Lower leg skin (tissue), 4 donors: Measurements from ENCODE around the gene ASIC4. TPM values are rescaled to one million over a fixed set of nuclear protein-coding genes. Genes with fewer than 3 reads are reported as not detected.

Experiments used
- DNase-seq, 2 donors: peaks; one replicate each; pipeline ENCODE4 v3.0.0-alpha.2; 2019; ENCODE audit warnings: low spot score in 2 of 2
- H3K4me3 ChIP-seq: fragments of 200-600 bp; sonication (generic); 2 replicates; pipeline ENCODE4 v1.5.1; 2017; ENCODE audit warnings: mild to moderate bottlenecking, low read depth; ENCODE audit not compliant: poor library complexity, severe bottlenecking
- POLR2A ChIP-seq, 2 donors: fragments of 450-650 bp; IDR thresholded peaks; one replicate each; pipeline ENCODE4 v1.6.1; 2016 to 2017; ENCODE audit warnings: antibody characterized with exemption in 2 of 2, mild to moderate bottlenecking in 1 of 2, moderate library complexity in 1 of 2
- WGBS, 2 donors: methylation state at CpG; one replicate each; pipeline ENCODE4 v1.1.5; 2018; 5-methylcytosine and 5-hydroxymethylcytosine counted together
- intact Hi-C: fragments of 100-400 bp; cut with DNase I; formaldehyde crosslinking; loops from one replicate; pipeline ENCODE4 v1.15.0; 2023; ENCODE audit warnings: low total_unique reads
- total RNA-seq, 4 donors: library from RNA; depleted of rRNA; stranded (reverse); fragments of >200 nt; gene quantifications; one replicate each; pipeline ENCODE4 v1.1.0, GENCODE V29; 2016
- TF ChIP-seq, protein P1 (sequence below), 3 donors: fragments of 450-650 bp; IDR thresholded peaks; one replicate each; pipeline ENCODE4 v1.5.1; 2016; ENCODE audit warnings: antibody characterized with exemption in 3 of 3, mild to moderate bottlenecking in 3 of 3, moderate library complexity in 2 of 3

ASIC4 gene, protein sequence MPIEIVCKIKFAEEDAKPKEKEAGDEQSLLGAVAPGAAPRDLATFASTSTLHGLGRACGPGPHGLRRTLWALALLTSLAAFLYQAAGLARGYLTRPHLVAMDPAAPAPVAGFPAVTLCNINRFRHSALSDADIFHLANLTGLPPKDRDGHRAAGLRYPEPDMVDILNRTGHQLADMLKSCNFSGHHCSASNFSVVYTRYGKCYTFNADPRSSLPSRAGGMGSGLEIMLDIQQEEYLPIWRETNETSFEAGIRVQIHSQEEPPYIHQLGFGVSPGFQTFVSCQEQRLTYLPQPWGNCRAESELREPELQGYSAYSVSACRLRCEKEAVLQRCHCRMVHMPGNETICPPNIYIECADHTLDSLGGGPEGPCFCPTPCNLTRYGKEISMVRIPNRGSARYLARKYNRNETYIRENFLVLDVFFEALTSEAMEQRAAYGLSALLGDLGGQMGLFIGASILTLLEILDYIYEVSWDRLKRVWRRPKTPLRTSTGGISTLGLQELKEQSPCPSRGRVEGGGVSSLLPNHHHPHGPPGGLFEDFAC
- total RNA-seq: under 1 TPM in 1 of 4 donors, not detected in 3; 0.26 TPM

DNA sequence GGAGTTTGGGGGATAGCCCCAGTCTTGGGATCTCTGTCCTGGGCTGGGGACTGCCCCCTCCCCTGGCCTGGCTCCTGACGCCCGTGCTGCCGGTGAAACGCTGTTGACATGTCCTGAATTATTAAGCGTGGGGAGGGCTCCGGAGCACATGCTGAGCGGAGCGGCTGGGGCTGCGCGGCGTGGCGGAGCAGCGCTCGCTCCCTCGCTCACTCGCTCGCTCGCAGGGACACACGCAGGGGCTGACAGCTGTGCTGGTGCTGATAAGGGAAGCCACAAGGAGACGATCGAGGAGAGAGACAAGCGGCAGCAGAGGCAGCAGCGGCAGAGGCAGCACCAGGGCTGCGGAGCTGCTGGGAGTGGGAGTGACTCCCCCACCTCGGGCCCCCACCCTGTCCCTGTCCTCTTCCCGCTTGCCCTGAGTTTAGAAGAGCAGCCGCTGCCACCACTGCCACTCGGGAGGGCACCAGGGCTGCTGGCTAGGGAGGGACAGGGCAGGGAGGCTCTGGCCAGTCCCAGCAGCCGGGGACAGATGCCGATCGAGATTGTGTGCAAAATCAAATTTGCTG is at the start of gene ASIC4:
ASIC4 (plus strand) TSS at position 287 of the 566 bp plus-strand sequence; CDS start at position 530, 243 bp downstream.
- 7 to 14% methylated on average over 27 to 31 of the region's 31 CpGs for WGBS, 2 donors
- no peak for TF ChIP-seq POLR2A (IDR thresholded peaks at IDR 0.05)
- TF ChIP-seq, protein P1, sequence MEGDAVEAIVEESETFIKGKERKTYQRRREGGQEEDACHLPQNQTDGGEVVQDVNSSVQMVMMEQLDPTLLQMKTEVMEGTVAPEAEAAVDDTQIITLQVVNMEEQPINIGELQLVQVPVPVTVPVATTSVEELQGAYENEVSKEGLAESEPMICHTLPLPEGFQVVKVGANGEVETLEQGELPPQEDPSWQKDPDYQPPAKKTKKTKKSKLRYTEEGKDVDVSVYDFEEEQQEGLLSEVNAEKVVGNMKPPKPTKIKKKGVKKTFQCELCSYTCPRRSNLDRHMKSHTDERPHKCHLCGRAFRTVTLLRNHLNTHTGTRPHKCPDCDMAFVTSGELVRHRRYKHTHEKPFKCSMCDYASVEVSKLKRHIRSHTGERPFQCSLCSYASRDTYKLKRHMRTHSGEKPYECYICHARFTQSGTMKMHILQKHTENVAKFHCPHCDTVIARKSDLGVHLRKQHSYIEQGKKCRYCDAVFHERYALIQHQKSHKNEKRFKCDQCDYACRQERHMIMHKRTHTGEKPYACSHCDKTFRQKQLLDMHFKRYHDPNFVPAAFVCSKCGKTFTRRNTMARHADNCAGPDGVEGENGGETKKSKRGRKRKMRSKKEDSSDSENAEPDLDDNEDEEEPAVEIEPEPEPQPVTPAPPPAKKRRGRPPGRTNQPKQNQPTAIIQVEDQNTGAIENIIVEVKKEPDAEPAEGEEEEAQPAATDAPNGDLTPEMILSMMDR (IDR thresholded peaks at IDR 0.05): no peak

DNA sequence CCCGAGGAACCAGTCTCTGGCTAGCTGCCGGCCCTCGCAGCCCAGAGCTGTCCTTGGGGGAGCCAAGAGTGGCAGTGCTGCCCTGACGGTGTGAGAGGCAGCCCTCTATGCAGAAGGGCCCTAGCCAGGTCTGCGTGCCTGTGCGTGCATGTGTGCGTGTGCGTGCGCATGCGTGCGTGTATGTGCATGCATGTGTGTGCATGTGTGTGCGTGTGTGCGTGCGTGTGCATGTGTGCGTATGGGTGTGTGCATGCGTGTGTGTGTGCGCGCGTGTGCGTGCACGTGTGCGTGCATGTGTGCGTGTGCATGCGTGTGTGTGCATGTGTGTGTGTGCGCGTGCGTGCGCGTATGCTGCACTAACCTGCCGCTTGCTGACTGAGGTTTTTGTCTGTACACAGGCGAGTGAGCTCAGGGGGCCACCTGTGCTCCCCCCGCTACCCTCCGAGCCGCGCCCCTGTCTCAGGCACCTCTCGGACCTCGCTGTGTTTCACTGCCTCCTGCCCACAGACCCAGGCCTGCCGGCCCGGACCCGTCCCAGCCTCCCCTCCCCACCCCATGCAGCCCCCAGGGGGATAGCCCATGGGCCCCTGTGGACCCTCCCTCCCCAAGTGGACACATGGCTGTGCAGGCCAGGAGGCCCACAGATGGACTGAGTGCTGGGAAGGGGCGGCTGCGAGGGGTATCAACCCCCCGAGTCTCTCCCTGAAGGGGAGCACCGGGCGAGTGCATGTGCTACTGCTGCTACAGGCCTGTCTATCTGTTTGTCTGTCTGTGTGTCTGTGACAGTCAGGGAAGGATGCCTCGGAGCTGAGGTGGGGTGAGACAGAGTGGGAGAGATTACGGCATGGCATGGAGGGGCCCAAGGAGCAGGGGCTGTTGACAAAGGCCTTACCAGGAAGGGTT is 48.4 kb upstream of the ASIC4 start:
- no peak for DNase-seq
- intact Hi-C loops: no loop called here
- H3K4me3 ChIP-seq: no peak overlapping the region
- TF ChIP-seq, protein P1 (IDR thresholded peaks at IDR 0.05): no peak
- no peak for TF ChIP-seq POLR2A (IDR thresholded peaks at IDR 0.05)
- 88 to 91% methylated on average over 39 to 47 of the region's 47 CpGs for WGBS, 2 donors

More for the DNA sequence above, at the start of gene ASIC4:
- intact Hi-C loops: no loop called here
- no peak within 1 kb of the TSS for H3K4me3 ChIP-seq
- no peak for DNase-seq

DNA sequence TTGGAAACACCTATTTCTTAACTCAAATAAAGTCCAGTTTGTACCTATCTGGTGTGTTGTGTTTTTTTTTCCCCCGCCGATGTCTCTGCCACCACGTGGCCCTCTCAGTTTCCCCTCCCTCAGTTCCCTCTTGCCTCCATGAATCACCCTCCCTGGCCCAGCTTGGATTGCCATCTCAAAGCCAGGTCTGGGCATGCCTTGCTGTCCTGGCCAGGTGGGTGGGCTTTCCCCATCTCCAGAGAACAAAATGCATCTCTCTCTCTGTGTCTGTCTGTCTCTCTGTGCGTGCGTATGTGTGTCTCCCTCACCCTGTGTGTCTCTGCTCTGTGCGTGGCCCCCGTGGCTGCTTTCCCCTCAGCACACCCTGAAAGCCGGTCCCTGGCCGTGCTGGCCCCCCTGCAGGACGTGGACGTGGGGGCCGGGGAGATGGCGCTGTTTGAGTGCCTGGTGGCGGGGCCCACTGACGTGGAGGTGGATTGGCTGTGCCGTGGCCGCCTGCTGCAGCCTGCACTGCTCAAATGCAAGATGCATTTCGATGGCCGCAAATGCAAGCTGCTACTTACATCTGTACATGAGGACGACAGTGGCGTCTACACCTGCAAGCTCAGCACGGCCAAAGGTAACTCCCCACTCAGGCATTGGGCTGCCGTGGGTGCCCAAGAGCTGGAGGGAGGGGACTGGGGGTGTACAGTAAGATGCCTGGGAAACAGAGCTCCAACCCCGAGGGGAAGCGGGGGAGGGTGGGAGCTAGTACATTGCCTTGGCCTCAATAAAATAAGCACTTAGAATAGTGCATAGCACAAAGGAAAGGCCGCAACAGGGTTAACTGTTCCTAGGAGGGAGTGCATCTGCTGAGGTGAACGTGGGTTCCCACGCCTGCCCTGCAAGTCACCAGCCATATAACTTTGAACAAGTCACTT is 47.2 kb upstream of the ASIC4 start:
- TF ChIP-seq, protein P1 (IDR thresholded peaks at IDR 0.05): no peak
- intact Hi-C loops: no loop called here
- WGBS, 2 donors: 74 to 84% methylated on average over 26 to 28 of the region's 28 CpGs
- no peak for DNase-seq
- H3K4me3 ChIP-seq: no peak overlapping the region

DNA sequence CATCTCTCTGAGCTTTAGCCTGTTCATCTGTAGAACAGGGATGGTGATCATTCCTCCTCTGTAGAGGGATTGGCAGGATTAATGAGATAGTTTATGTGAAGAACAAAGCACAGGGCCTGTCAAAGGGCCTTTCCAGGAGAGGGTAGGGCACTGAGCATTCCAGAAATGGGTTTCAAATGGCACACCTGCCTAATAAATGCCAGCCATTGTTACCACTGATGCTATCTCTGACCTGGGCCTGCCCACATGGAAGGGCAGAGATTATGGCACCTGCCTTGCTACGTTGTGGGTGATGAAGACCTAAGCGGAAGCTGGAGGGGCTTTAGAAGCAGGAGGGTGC is 46.6 kb upstream of the ASIC4 start:
- intact Hi-C loops: no loop called here
- 64 to 68% methylated on average over 2 of the region's 2 CpGs for WGBS, 2 donors
- no peak overlapping the region for H3K4me3 ChIP-seq
- no peak for DNase-seq
- TF ChIP-seq, protein P1 (IDR thresholded peaks at IDR 0.05): no peak
- TF ChIP-seq POLR2A (IDR thresholded peaks at IDR 0.05): no peak
